HG03469 (cell line): ENCODE data around the gene JOSD2.
A peak's percentile ranks its signal among the peaks of the same experiment; 100 is the strongest.
"Not testable (repeated sequence)": the region's sequence is repeated elsewhere in the genome, so short reads cannot be mapped to it uniquely, and the experiment has no call there.

Experiments
- ATAC-seq: cut with Tn5 transposase; IDR thresholded peaks from one replicate; pipeline ENCODE4 v1.9.1; 2021; ENCODE audit warnings: mild to moderate bottlenecking, moderate library complexity, moderate number of reproducible peaks; ENCODE audit not compliant: unreplicated experiment

JOSD2 gene

GRCh38 chr19:50478901-50479715, 31.9 kb downstream of the JOSD2 start:
- no peak for ATAC-seq

GRCh38 chr19:50477751-50478515, 33.1 kb downstream of the JOSD2 start:
- ATAC-seq: no peak

GRCh38 chr19:50476907-50477238, 34.1 kb downstream of the JOSD2 start:
- ATAC-seq: no peak

GRCh38 chr19:50476224-50476906, 34.6 kb downstream of the JOSD2 start, which contains the start of the genes EMC10 and GARIN5A:
EMC10 (plus strand) TSS chr19:50476507; CDS start chr19:50476545, 38 bp downstream.
GARIN5A (minus strand) TSS chr19:50476848; CDS start chr19:50476388, 460 bp downstream.
- peak; percentile 62 for ATAC-seq

- no peak for ATAC-seq
These were observed 35.2 kb downstream of the JOSD2 start for GRCh38 chr19:50475736-50476223.

- ATAC-seq: no peak
These were observed 35.9 kb downstream of the JOSD2 start for GRCh38 chr19:50475101-50475568.

GRCh38 chr19:50473336-50473735, 37.7 kb downstream of the JOSD2 start:
- ATAC-seq: not testable (repeated sequence)

GRCh38 chr19:50468818-50469217, 42.2 kb downstream of the JOSD2 start:
- ATAC-seq: no peak

- ATAC-seq: no peak
These were observed 43.4 kb downstream of the JOSD2 start for GRCh38 chr19:50467566-50467965.

GRCh38 chr19:50466706-50467039, 44.3 kb downstream of the JOSD2 start:
- ATAC-seq: no peak

GRCh38 chr19:50465986-50466705, 44.8 kb downstream of the JOSD2 start:
- ATAC-seq: no peak

GRCh38 chr19:50465000-50465399, 46.0 kb downstream of the JOSD2 start:
- no peak for ATAC-seq

GRCh38 chr19:50464348-50464747, 46.6 kb downstream of the JOSD2 start:
- no peak for ATAC-seq

- ATAC-seq: no peak
These were observed 48.0 kb downstream of the JOSD2 start for GRCh38 chr19:50462970-50463369.

GRCh38 chr19:50461066-50461875, 49.7 kb downstream of the JOSD2 start:
- no peak for ATAC-seq

GRCh38 chr19:50460161-50460765, 50.7 kb downstream of the JOSD2 start:
- ATAC-seq: no peak

GRCh38 chr19:50459638-50460037, 51.4 kb downstream of the JOSD2 start:
- no peak for ATAC-seq

- ATAC-seq: no peak
These were observed 51.9 kb downstream of the JOSD2 start for GRCh38 chr19:50459067-50459456.

GRCh38 chr19:50458396-50459066, 52.5 kb downstream of the JOSD2 start:
- no peak for ATAC-seq
